Stromal cell of bone marrow (primary cell): ENCODE data around the gene NOX5.
A peak's percentile ranks its signal among the peaks of the same experiment; 100 is the strongest.
"Not testable (repeated sequence)": the region's sequence is repeated elsewhere in the genome, so short reads cannot be mapped to it uniquely, and the experiment has no call there.

Experiments
- DNase-seq: peaks from one replicate; pipeline ENCODE4 v3.0.0-alpha.2; 2012; ENCODE audit warnings: low read depth

Gene NOX5

GRCh38 chr15:69014454-69014853 lies at the start of gene NOX5:
NOX5 (plus strand) TSS chr15:69014695; CDS start chr15:69014736, 41 bp downstream.
- DNase-seq, result peak; percentile 47

- no peak for DNase-seq
These were observed 47.5 kb upstream of the NOX5 start for GRCh38 chr15:68966996-68967395.

GRCh38 chr15:68967948-68968347 lies 46.5 kb upstream of the NOX5 start:
- DNase-seq, result no peak

GRCh38 chr15:68969298-68969697 lies 45.2 kb upstream of the NOX5 start:
- DNase-seq, result no peak

- no peak for DNase-seq
These were observed 42.1 kb upstream of the NOX5 start for GRCh38 chr15:68972201-68973065.

GRCh38 chr15:68975651-68976160 lies 38.8 kb upstream of the NOX5 start:
- DNase-seq, result not testable (repeated sequence)

GRCh38 chr15:68977426-68977825 lies 37.1 kb upstream of the NOX5 start:
- DNase-seq, result not testable (repeated sequence)

GRCh38 chr15:68979006-68979405 lies 35.5 kb upstream of the NOX5 start:
- DNase-seq, result no peak

GRCh38 chr15:68979816-68980215 lies 34.7 kb upstream of the NOX5 start:
- DNase-seq, result no peak

- DNase-seq, result peak; percentile 5
These were observed 33.7 kb upstream of the NOX5 start for GRCh38 chr15:68980786-68981185.

GRCh38 chr15:68981941-68982340 lies 32.6 kb upstream of the NOX5 start:
- DNase-seq, result no peak

GRCh38 chr15:68982976-68983563 lies 31.4 kb upstream of the NOX5 start:
- DNase-seq, result no peak

GRCh38 chr15:68983961-68984481 lies 30.5 kb upstream of the NOX5 start:
- no peak for DNase-seq

- no peak for DNase-seq
These were observed 29.9 kb upstream of the NOX5 start for GRCh38 chr15:68984586-68984985.

- no peak for DNase-seq
These were observed 29.1 kb upstream of the NOX5 start for GRCh38 chr15:68985361-68985891.

GRCh38 chr15:68986322-68986721 lies 28.2 kb upstream of the NOX5 start:
- no peak for DNase-seq

- no peak for DNase-seq
These were observed 27.4 kb upstream of the NOX5 start for GRCh38 chr15:68987120-68987519.

- no peak for DNase-seq
These were observed 26.8 kb upstream of the NOX5 start for GRCh38 chr15:68987676-68988075.

GRCh38 chr15:68989541-68990230 lies 24.8 kb upstream of the NOX5 start:
- DNase-seq, result no peak

- DNase-seq, result no peak
These were observed 24.1 kb upstream of the NOX5 start for GRCh38 chr15:68990231-68990991.

GRCh38 chr15:68990992-68991500 lies 23.4 kb upstream of the NOX5 start:
- no peak for DNase-seq
